Glomerular visceral epithelial cell (primary cell): ENCODE results near the gene FBXL3.
A peak's percentile ranks its signal among the peaks of the same experiment; 100 is the strongest.
"Not testable (repeated sequence)": the region's sequence is repeated elsewhere in the genome, so short reads cannot be mapped to it uniquely, and the experiment has no call there.

Source experiments
- DNase-seq: peaks from one replicate; pipeline ENCODE4 v3.0.0-alpha.2; 2016; ENCODE audit errors: extremely low spot score

FBXL3 gene

GRCh38 chr13:76991432-76991795, 35.5 kb downstream of the FBXL3 start:
- no peak for DNase-seq

- DNase-seq = no peak
Observed at GRCh38 chr13:76983676-76984075, 43.3 kb downstream of the FBXL3 start.

- DNase-seq = no peak
Observed at GRCh38 chr13:76982061-76982460, 44.9 kb downstream of the FBXL3 start.

- peak; percentile 67 for DNase-seq
Observed at GRCh38 chr13:76980075-76980718, 46.8 kb downstream of the FBXL3 start.

GRCh38 chr13:76976929-76977328, 50.0 kb downstream of the FBXL3 start:
- no peak for DNase-seq

GRCh38 chr13:76976490-76976889, 50.5 kb downstream of the FBXL3 start:
- no peak for DNase-seq

- no peak for DNase-seq
Observed at GRCh38 chr13:76975863-76976262, 51.1 kb downstream of the FBXL3 start.

GRCh38 chr13:76974618-76974975, 52.4 kb downstream of the FBXL3 start:
- DNase-seq = no peak

- no peak for DNase-seq
Observed at GRCh38 chr13:76973920-76974617, 52.9 kb downstream of the FBXL3 start.

GRCh38 chr13:76971851-76972829, 54.8 kb downstream of the FBXL3 start:
- DNase-seq = no peak

GRCh38 chr13:76971215-76971614, 55.7 kb downstream of the FBXL3 start:
- DNase-seq = no peak

GRCh38 chr13:76969488-76970365, 57.2 kb downstream of the FBXL3 start:
- DNase-seq = no peak

- no peak for DNase-seq
Observed at GRCh38 chr13:76968041-76968440, 58.9 kb downstream of the FBXL3 start.

- no peak for DNase-seq
Observed at GRCh38 chr13:76967031-76967430, 59.9 kb downstream of the FBXL3 start.

- DNase-seq = no peak
Observed at GRCh38 chr13:76965759-76966421, 61.1 kb downstream of the FBXL3 start.

GRCh38 chr13:76959734-76960133, 67.2 kb downstream of the FBXL3 start:
- not testable (repeated sequence) for DNase-seq

- DNase-seq = no peak
Observed at GRCh38 chr13:76958841-76959432, 68.0 kb downstream of the FBXL3 start.

- DNase-seq = no peak
Observed at GRCh38 chr13:76955661-76956060, 71.3 kb downstream of the FBXL3 start.
